ENCODE data around the gene RRM1.

RRM1 gene

GRCh38 chr11:4187055-4187988 is 92.7 kb downstream of the RRM1 start:
- H3K4me3 ChIP-seq (ENCODE audit: low read depth, low read length): peak overlapping the region; percentile 54
- in situ Hi-C loops (cut with HindIII; ENCODE audit: low sequenced_read_pairs): no loop called here

More at GRCh38 chr11:4187055-4187988, 92.7 kb downstream of the RRM1 start:
- peak; percentile 75 for TF ChIP-seq CTCF (IDR thresholded peaks at IDR 0.05; ENCODE audit: low read depth, low read length, missing control alignments)
- DNase-seq (ENCODE audit: low read depth): peak; percentile 67
